ENCODE measurements around the gene ZNF639. TPM values are rescaled to one million over a fixed set of nuclear protein-coding genes. Genes with fewer than 3 reads are reported as not detected.
A peak's percentile ranks its signal among the peaks of the same experiment; 100 is the strongest.

ZNF639 gene
- total RNA-seq, 1 experiment from 2014 or later = 39.3 TPM

DNA sequence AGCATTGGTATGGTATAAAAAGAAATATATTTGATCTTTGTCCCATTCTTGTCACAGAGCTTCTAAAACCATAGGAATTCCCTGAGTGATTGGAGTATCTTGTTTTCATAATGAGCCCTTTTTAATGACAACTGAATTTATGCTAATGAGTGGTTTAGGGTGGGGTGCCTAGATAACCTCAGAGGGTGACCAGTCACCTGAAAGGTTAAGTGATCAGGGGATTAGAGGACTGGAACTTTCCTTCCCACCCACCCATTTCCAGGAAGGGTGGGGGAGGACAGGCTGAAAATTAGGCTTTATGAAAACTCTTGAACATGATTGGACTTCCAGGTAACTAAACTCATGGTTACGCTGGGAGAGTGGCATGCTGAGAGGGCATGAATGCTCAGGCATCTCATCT is 33.2 kb downstream of the ZNF639 start:
- intact Hi-C loops (cut with micrococcal nuclease; ENCODE audit: unreplicated experiment) = no loop called here
- TF ChIP-seq CTCF (conservative IDR thresholded peaks at IDR 0.05) = no peak
- TF ChIP-seq EZH2 (IDR thresholded peaks at IDR 0.05; ENCODE audit: low read depth) = no peak
- H4K20me1 ChIP-seq (ENCODE audit: insufficient read depth) = no peaks in the 10 kb centered on the region; the same call in 1 of the 2 replicates
- DNase-seq = no peak
- no peaks in the 10 kb centered on the region for H3K79me2 ChIP-seq (ENCODE audit: low read depth)
- H3K9me3 ChIP-seq (ENCODE audit: insufficient read depth, low read depth) = no peaks in the 10 kb centered on the region
- no peaks in the 10 kb centered on the region for H3K9me2 ChIP-seq (ENCODE audit: insufficient read depth)
- H3K4me2 ChIP-seq = no peak overlapping the region
- H3K36me3 ChIP-seq (ENCODE audit: low read depth) = peaks cover 56% of the 10 kb centered on the region
- no peak overlapping the region for H3K27ac ChIP-seq
- POLR2A ChIA-PET (ENCODE audit: unreplicated experiment) = interaction anchor here (0.6 kb wide), 1 partner anchor 100 kb away, joined by 3 read pairs; no protein-coding TSS in a partner anchor
- CTCF ChIA-PET = no interaction called here
- H3K4me3 ChIP-seq = no peak overlapping the region
- H2AFZ ChIP-seq = no peak overlapping the region
- no peaks in the 10 kb centered on the region for H3K4me1 ChIP-seq (replicated peaks; ENCODE audit: insufficient read depth)
- no peaks in the 10 kb centered on the region for H3F3A ChIP-seq (ENCODE audit: insufficient read depth, low read depth)
- no TSS peak for BruUV-seq (replicated peaks)
- H3K27me3 ChIP-seq (ENCODE audit: insufficient read depth, low read depth) = no peaks in the 10 kb centered on the region

- intact Hi-C loops (cut with micrococcal nuclease; ENCODE audit: unreplicated experiment) = no loop called here
These were observed 40.5 kb downstream of the ZNF639 start for GRCh38 chr3:179363332-179363731.

DNA sequence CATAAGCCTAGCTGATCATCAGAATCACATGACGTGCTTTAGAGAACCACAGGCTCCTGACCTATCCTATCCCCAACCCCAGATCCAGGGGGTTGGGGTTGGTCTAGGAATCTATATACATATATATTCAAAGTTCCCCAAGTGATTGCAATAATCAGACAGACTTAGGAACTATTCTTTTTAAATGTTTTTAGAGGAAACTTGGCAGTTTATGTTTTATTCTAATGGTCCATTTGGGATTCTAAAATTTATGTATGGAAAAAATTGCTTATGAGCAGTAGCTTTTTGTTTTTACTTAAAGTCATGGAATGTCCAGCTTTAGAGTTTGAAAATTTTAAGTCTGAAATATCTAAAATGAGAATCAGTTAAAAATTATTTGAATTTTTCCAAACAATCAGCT is 46.8 kb downstream of the ZNF639 start:
- Histone ChIP-seq H3K4me3 (no peak overlapping the region), H4K20me1 (ENCODE audit: insufficient read depth) (no peaks in the 10 kb centered on the region; the same call in 1 of the 2 replicates), H3K9me2 (ENCODE audit: insufficient read depth) (no peaks in the 10 kb centered on the region), H3K9me3 (ENCODE audit: insufficient read depth, low read depth) (no peaks in the 10 kb centered on the region; the same call in 1 of the 2 replicates), H3K27ac (no peak overlapping the region), H3K27me3 (ENCODE audit: insufficient read depth, low read depth) (no peaks in the 10 kb centered on the region), H3K4me1 (replicated peaks; ENCODE audit: insufficient read depth) (no peaks in the 10 kb centered on the region), H3F3A (ENCODE audit: insufficient read depth, low read depth) (no peaks in the 10 kb centered on the region; the same call in 1 of the 2 replicates), H3K36me3 (ENCODE audit: low read depth) (peaks cover 24% of the 10 kb centered on the region), H3K4me2 (no peak overlapping the region), H2AFZ (no peak overlapping the region), H3K79me2 (ENCODE audit: low read depth) (no peaks in the 10 kb centered on the region)
- intact Hi-C loops (cut with micrococcal nuclease; ENCODE audit: unreplicated experiment) = no loop called here
- no peak for DNase-seq
- BruUV-seq (replicated peaks) = no TSS peak
- ChIA-PET POLR2A (ENCODE audit: unreplicated experiment) (interaction anchor here (0.6 to 0.7 kb wide), 2 partner anchors 15 to 135 kb away, joined by 5 to 8 read pairs; no protein-coding TSS in a partner anchor), CTCF (no interaction called here)
- TF ChIP-seq CTCF (conservative IDR thresholded peaks at IDR 0.05) = no peak
- no peak for TF ChIP-seq EZH2 (IDR thresholded peaks at IDR 0.05; ENCODE audit: low read depth)

More at GRCh38 chr3:179363332-179363731, 40.5 kb downstream of the ZNF639 start:
- H3K9me3 ChIP-seq (ENCODE audit: insufficient read depth, low read depth) = no peaks in the 10 kb centered on the region
- no peaks in the 10 kb centered on the region for H3K4me1 ChIP-seq (replicated peaks; ENCODE audit: insufficient read depth)
- no peak overlapping the region for H3K4me3 ChIP-seq
- peak in 1 of 2 experiments; percentile 28 for DNase-seq
- H4K20me1 ChIP-seq (ENCODE audit: insufficient read depth) = no peaks in the 10 kb centered on the region; the same call in 1 of the 2 replicates
- no peaks in the 10 kb centered on the region for H3K9me2 ChIP-seq (ENCODE audit: insufficient read depth)
- H2AFZ ChIP-seq = no peak overlapping the region
- peaks cover 62% of the 10 kb centered on the region for H3K36me3 ChIP-seq (ENCODE audit: low read depth)
- H3K27me3 ChIP-seq (ENCODE audit: insufficient read depth, low read depth) = no peaks in the 10 kb centered on the region
- no peak for TF ChIP-seq EZH2 (IDR thresholded peaks at IDR 0.05; ENCODE audit: low read depth)
- no peak for TF ChIP-seq CTCF (conservative IDR thresholded peaks at IDR 0.05)
- H3K4me2 ChIP-seq = no peak overlapping the region
- H3K79me2 ChIP-seq (ENCODE audit: low read depth) = no peaks in the 10 kb centered on the region
- ChIA-PET CTCF (no interaction called here), POLR2A (ENCODE audit: unreplicated experiment) (interaction anchor here (0.6 kb wide), 1 partner anchor 1346 kb away, joined by 3 read pairs; no protein-coding TSS in a partner anchor)
- H3F3A ChIP-seq (ENCODE audit: insufficient read depth, low read depth) = no peaks in the 10 kb centered on the region
- H3K27ac ChIP-seq = no peak overlapping the region
- BruUV-seq (replicated peaks) = no TSS peak
